22Rv1 (cell line): ENCODE results near the gene C1orf210.

ENCODE experiments used
- CTCF ChIP-seq: fragments of 450-650 bp; IDR thresholded peaks from 2 replicates; pipeline ENCODE4 v1.5.1; 2017; ENCODE audit warnings: mild to moderate bottlenecking
- ZFX ChIP-seq: fragments of 450-650 bp; IDR thresholded peaks from 2 replicates; pipeline ENCODE4 v1.6.1; 2017; ENCODE audit warnings: antibody characterized with exemption, borderline replicate concordance

DNA sequence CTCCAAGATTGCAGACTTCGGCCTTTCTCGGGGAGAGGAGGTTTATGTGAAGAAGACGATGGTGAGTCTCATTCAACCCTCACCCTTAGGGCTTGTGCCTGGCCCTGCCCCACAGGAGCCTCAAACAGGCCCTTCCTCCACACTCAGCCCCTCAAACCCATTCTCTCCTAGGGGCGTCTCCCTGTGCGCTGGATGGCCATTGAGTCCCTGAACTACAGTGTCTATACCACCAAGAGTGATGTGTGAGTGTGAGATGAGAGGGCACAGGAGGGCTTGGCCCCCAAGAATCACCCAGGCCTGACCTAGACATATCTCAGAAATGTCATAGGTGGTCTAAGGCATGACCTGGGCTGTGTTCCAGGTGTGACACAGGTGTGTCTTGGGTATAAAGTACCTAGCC is 33.9 kb upstream of the C1orf210 start:
- no peak for TF ChIP-seq CTCF
- no peak for TF ChIP-seq ZFX
